Measurements from ENCODE around the gene PTMA. TPM values are rescaled to one million over a fixed set of nuclear protein-coding genes. Genes with fewer than 3 reads are reported as not detected.
"Not testable (repeated sequence)": the region's sequence is repeated elsewhere in the genome, so short reads cannot be mapped to it uniquely, and the experiment has no call there.

PTMA gene
- total RNA-seq, 1 experiment from 2014 or later, result 713 TPM

DNA sequence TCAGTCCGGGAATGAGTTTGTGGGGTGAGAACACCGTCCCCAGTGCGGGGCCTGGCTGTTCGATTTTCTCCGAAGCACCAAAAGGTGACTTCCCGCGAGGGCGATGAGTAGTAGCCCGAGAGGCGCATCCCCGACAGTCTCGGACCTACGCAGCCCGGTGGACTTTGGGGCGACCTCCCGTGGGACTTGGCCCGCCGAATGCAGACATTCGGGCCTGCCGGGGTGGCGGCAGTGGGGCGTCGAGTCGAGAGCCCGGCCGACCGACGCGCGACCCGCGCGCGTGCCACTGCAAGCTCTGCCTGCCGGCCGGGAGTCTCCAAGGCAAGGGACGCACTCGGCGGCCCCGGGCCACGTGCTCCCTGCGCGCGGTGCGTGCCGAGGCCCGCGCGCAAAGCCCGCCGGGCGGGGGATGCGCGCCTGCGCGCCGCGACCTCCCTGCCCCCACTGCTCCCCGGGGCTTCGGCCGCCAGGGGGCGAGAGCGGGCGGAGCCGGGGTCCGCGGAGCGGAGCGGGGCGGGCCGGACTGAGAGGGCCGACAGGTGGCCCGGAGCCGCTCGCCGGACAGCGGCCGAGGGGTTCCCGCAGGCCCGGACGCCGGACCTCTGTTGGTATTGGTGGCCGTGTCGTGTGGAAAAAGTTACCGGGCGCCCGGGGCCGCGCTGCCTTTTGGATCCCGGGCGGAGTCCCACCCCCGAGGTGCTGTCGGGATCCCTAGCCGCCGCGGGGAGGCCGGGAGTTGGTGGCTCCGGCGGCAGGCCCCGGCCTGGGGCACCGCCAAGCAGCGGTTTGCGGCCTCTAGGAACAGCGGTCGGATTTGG lies 1.9 kb downstream of the PTMA start:
- peaks cover 56% of the 10 kb centered on the region for H3K36me3 Mint-ChIP-seq (ENCODE audit: insufficient read depth, unreplicated experiment)
- intact Hi-C loops (cut with micrococcal nuclease), result loop anchor here (5.0 kb wide), 1 partner anchor 72 kb away; the partner anchor contains the start of gene PDE6D
- no TSS peak for BruUV-seq (replicated peaks)
- ChIA-PET CTCF (interaction anchor here (0.6 to 2.0 kb wide), 8 partner anchors 8 to 100 kb away, joined by 3 to 6 read pairs (median 3); no protein-coding TSS in a partner anchor), POLR2A (interaction anchor here (0.5 to 3.0 kb wide), 19 partner anchors 9 to 247 kb away, joined by 3 to 33 read pairs (median 4); partner anchors contain the start of genes NCL and PDE6D)
- no peaks in the 10 kb centered on the region for H3K9me3 Mint-ChIP-seq (ENCODE audit: unreplicated experiment)
- peak; percentile 78 for DNase-seq (ENCODE audit: unreplicated experiment)
- H3K4me1 Mint-ChIP-seq (ENCODE audit: insufficient read depth, unreplicated experiment), result peaks cover 19% of the 10 kb centered on the region
- H3K27ac Mint-ChIP-seq (ENCODE audit: low read depth, unreplicated experiment), result peak overlapping the region; percentile 91
- TF ChIP-seq, protein P1, sequence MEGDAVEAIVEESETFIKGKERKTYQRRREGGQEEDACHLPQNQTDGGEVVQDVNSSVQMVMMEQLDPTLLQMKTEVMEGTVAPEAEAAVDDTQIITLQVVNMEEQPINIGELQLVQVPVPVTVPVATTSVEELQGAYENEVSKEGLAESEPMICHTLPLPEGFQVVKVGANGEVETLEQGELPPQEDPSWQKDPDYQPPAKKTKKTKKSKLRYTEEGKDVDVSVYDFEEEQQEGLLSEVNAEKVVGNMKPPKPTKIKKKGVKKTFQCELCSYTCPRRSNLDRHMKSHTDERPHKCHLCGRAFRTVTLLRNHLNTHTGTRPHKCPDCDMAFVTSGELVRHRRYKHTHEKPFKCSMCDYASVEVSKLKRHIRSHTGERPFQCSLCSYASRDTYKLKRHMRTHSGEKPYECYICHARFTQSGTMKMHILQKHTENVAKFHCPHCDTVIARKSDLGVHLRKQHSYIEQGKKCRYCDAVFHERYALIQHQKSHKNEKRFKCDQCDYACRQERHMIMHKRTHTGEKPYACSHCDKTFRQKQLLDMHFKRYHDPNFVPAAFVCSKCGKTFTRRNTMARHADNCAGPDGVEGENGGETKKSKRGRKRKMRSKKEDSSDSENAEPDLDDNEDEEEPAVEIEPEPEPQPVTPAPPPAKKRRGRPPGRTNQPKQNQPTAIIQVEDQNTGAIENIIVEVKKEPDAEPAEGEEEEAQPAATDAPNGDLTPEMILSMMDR (IDR thresholded peaks at IDR 0.05; ENCODE audit: unreplicated experiment), result peak; percentile 83
- no peaks in the 10 kb centered on the region for H3K27me3 Mint-ChIP-seq (ENCODE audit: insufficient read depth, unreplicated experiment)
- H3K4me3 Mint-ChIP-seq (ENCODE audit: unreplicated experiment), result peak overlapping the region; percentile 79

DNA sequence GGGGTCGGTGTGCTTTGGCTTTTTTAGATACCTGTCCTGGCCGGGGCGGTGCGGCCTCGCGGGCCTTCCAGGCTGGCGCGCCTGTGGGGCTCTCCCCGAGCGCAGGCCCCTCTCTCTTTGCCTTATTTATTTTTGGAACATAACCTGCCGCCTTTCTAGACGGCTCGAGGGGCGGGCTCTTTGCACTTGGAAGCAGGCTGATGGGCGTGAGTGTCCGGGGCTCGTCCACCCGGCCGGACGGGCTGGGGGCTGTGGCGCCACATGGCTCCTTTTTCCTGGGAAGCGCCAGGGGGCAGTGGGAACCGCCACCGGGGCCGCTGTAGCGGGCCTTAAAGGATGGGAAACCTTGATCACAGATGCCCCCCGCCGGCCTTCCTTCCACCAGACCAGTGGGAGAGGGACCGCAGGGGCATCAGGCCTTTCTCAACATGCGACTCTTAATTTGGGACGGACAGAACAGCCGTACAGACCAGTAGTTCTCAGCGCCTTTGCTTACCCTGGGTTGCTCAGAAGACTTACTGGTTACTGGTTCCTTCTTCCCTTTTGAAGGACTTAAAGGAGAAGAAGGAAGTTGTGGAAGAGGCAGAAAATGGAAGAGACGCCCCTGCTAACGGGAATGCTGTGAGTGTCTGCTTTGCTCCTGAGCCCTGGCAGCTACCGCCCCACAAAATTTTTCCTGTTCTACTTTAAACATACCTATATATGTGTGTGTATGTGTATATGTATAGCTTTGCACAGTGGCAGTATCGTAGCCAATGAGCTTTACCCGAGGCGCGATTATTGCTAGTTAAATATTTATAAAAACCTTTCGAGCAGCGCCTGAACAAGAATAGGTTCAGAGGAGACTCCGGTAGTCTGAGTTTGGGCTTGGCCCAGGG lies 2.7 kb downstream of the PTMA start:
- CTCF ChIA-PET, result interaction anchor here (0.9 to 8.5 kb wide), 5 partner anchors 35 to 99 kb away, joined by 3 to 352 read pairs (median 5); no protein-coding TSS in a partner anchor
- Mint-ChIP-seq H3K4me3 (ENCODE audit: unreplicated experiment) (peak overlapping the region; percentile 79), H3K27ac (ENCODE audit: low read depth, unreplicated experiment) (peak overlapping the region; percentile 91), H3K4me1 (ENCODE audit: insufficient read depth, unreplicated experiment) (peaks cover 27% of the 10 kb centered on the region), H3K36me3 (ENCODE audit: insufficient read depth, unreplicated experiment) (peaks cover 56% of the 10 kb centered on the region), H3K9me3 (ENCODE audit: unreplicated experiment) (no peaks in the 10 kb centered on the region), H3K27me3 (ENCODE audit: insufficient read depth, unreplicated experiment) (no peaks in the 10 kb centered on the region)
- no TSS peak for BruUV-seq (replicated peaks)
- POLR2A ChIA-PET, result interaction anchor here (0.9 to 5.2 kb wide), 7 partner anchors 9 to 98 kb away, joined by 3 to 33 read pairs (median 8); partner anchors contain the start of gene PDE6D
- TF ChIP-seq, protein P1 (IDR thresholded peaks at IDR 0.05; ENCODE audit: unreplicated experiment), result no peak
- intact Hi-C loops (cut with micrococcal nuclease), result loop anchor here (5.0 kb wide), 1 partner anchor 71 kb away; the partner anchor contains the start of gene PDE6D
- DNase-seq (ENCODE audit: unreplicated experiment), result peak; percentile 22

DNA sequence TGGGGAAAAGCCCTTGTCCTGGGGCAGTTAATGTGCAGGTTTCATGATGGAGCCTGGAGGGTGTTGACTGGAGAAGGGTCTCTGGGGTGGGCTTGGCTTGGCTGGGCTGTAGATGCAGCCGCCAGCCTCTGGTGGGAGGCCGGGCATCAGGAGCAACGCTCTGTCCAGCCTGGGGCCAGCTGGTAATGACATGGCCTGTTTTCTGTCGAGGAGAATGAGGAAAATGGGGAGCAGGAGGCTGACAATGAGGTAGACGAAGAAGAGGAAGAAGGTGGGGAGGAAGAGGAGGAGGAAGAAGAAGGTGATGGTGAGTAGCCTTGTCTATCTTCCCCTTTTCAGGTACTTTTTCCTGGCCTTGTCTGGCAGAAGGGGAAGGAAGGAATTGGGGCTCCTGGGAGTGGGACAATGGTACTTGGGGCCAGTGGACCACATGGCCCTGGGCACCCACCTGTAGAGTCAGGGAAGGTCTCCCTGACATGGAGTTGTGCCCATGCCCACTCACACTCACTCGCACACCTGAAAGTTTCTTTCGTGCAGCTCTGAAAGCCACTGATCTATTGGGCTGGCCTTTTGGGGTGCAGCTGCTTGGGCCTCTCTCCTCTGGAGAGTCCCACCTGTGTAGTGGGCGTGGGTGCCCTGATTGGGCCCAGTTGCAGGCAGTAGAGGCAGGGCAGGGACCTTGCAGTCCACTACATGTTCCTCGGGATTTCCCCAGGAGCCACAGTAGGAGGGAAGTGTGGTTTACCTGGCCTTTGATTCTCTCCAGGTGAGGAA lies 3.5 kb downstream of the PTMA start:
- intact Hi-C loops (cut with micrococcal nuclease), result loop anchor here (5.0 kb wide), 1 partner anchor 70 kb away; the partner anchor contains the start of gene PDE6D
- TF ChIP-seq, protein P1 (IDR thresholded peaks at IDR 0.05; ENCODE audit: unreplicated experiment), result no peak
- ChIA-PET CTCF (interaction anchor here (0.9 to 8.5 kb wide), 7 partner anchors 29 to 100 kb away, joined by 3 to 352 read pairs (median 39); no protein-coding TSS in a partner anchor), POLR2A (interaction anchor here (0.6 to 5.2 kb wide), 9 partner anchors 10 to 99 kb away, joined by 3 to 33 read pairs (median 5); no protein-coding TSS in a partner anchor)
- H3K27ac Mint-ChIP-seq (ENCODE audit: low read depth, unreplicated experiment), result peak overlapping the region; percentile 91
- no peak for DNase-seq (ENCODE audit: unreplicated experiment)
- BruUV-seq (replicated peaks), result no TSS peak
- no peaks in the 10 kb centered on the region for H3K9me3 Mint-ChIP-seq (ENCODE audit: unreplicated experiment)
- H3K4me1 Mint-ChIP-seq (ENCODE audit: insufficient read depth, unreplicated experiment), result peaks cover 31% of the 10 kb centered on the region
- H3K27me3 Mint-ChIP-seq (ENCODE audit: insufficient read depth, unreplicated experiment), result no peaks in the 10 kb centered on the region
- H3K4me3 Mint-ChIP-seq (ENCODE audit: unreplicated experiment), result peak overlapping the region; percentile 79
- H3K36me3 Mint-ChIP-seq (ENCODE audit: insufficient read depth, unreplicated experiment), result peaks cover 56% of the 10 kb centered on the region

DNA sequence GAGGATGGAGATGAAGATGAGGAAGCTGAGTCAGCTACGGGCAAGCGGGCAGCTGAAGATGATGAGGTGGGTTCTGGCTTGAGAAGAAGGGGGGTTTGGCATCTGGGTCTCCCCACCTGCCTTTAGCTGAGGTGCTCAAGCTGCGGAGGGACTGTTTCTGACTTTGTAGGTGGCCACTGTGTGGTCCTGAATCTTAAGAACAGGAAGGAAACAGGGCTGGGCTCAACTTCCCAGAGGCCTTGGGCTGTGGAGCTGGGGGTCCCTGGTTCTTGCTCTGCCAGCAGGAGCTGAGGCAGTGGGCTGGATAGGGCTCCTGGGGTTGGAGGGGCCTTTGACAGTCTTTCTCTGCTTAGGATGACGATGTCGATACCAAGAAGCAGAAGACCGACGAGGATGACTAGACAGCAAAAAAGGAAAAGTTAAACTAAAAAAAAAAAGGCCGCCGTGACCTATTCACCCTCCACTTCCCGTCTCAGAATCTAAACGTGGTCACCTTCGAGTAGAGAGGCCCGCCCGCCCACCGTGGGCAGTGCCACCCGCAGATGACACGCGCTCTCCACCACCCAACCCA lies 4.2 kb downstream of the PTMA start:
- H3K27me3 Mint-ChIP-seq (ENCODE audit: insufficient read depth, unreplicated experiment), result not testable (repeated sequence)

DNA sequence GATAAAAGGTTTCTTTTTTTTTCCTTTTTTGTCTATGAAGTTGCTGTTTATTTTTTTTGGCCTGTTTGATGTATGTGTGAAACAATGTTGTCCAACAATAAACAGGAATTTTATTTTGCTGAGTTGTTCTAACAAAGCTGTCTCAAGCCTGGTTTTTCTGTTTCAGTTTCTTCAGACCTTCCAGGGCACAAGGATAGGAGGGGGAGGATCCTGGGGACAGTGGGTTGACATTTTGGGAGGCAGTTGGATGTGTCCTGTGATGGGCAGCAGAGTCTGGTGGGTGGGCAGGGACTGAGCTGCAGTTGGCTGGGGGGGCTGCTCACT lies 5.0 kb downstream of the PTMA start:
- not testable (repeated sequence) for DNase-seq (ENCODE audit: unreplicated experiment); BruUV-seq (replicated peaks); H3K9me3 Mint-ChIP-seq (ENCODE audit: unreplicated experiment); H3K27ac Mint-ChIP-seq (ENCODE audit: low read depth, unreplicated experiment); H3K4me3 Mint-ChIP-seq (ENCODE audit: unreplicated experiment); H3K27me3 Mint-ChIP-seq (ENCODE audit: insufficient read depth, unreplicated experiment)
- ChIA-PET POLR2A (interaction anchor here (0.5 to 5.2 kb wide), 9 partner anchors 10 to 838 kb away, joined by 3 to 33 read pairs (median 3); no protein-coding TSS in a partner anchor), CTCF (interaction anchor here (0.7 to 8.5 kb wide), 17 partner anchors 9 to 249 kb away, joined by 3 to 352 read pairs (median 11); partner anchors contain the start of gene NCL)
- Mint-ChIP-seq H3K36me3 (ENCODE audit: insufficient read depth, unreplicated experiment) (peaks cover 53% of the 10 kb centered on the region), H3K4me1 (ENCODE audit: insufficient read depth, unreplicated experiment) (peaks cover 31% of the 10 kb centered on the region)
- intact Hi-C loops (cut with micrococcal nuclease), result loop anchor here (5.0 kb wide), 1 partner anchor 69 kb away; the partner anchor contains the start of gene PDE6D

More for the DNA sequence above, 4.2 kb downstream of the PTMA start:
- CTCF ChIA-PET, result interaction anchor here (0.7 to 8.5 kb wide), 6 partner anchors 29 to 100 kb away, joined by 4 to 352 read pairs (median 42); no protein-coding TSS in a partner anchor
- H3K4me3 Mint-ChIP-seq (ENCODE audit: unreplicated experiment), result peak overlapping the region; percentile 79
- peak overlapping the region; percentile 91 for H3K27ac Mint-ChIP-seq (ENCODE audit: low read depth, unreplicated experiment)
- DNase-seq (ENCODE audit: unreplicated experiment); H3K9me3 Mint-ChIP-seq (ENCODE audit: unreplicated experiment); BruUV-seq (replicated peaks): not testable (repeated sequence)
- H3K36me3 Mint-ChIP-seq (ENCODE audit: insufficient read depth, unreplicated experiment), result peaks cover 56% of the 10 kb centered on the region
- H3K4me1 Mint-ChIP-seq (ENCODE audit: insufficient read depth, unreplicated experiment), result peaks cover 31% of the 10 kb centered on the region
- intact Hi-C loops (cut with micrococcal nuclease), result loop anchor here (5.0 kb wide), 1 partner anchor 70 kb away; the partner anchor contains the start of gene PDE6D
- POLR2A ChIA-PET, result interaction anchor here (0.6 to 5.2 kb wide), 6 partner anchors 11 to 100 kb away, joined by 3 to 33 read pairs (median 6); no protein-coding TSS in a partner anchor

Measured in MCF 10A (cell line).